D341Med (cell line): ENCODE results near the gene DDAH2.

Source experiments
- DNase-seq: peaks from one replicate; pipeline ENCODE4 v3.0.0; 2012; ENCODE audit warnings: low spot score

Gene DDAH2

GRCh38 chr6:31761343-31761742 is 32.2 kb upstream of the DDAH2 start:
- DNase-seq: no peak

GRCh38 chr6:31760790-31761189 is 31.7 kb upstream of the DDAH2 start:
- no peak for DNase-seq

GRCh38 chr6:31758281-31758680 is 29.2 kb upstream of the DDAH2 start:
- no peak for DNase-seq

GRCh38 chr6:31752739-31753319 is 23.7 kb upstream of the DDAH2 start:
- no peak for DNase-seq

- no peak for DNase-seq
Observed at GRCh38 chr6:31750411-31751022, 21.4 kb upstream of the DDAH2 start.

GRCh38 chr6:31749301-31750036 is 20.4 kb upstream of the DDAH2 start:
- DNase-seq: no peak

- peak; percentile 60 for DNase-seq
Observed at GRCh38 chr6:31744422-31744821, 15.3 kb upstream of the DDAH2 start.

- no peak for DNase-seq
Observed at GRCh38 chr6:31742894-31743293, 13.8 kb upstream of the DDAH2 start.

GRCh38 chr6:31741815-31742214 is 12.7 kb upstream of the DDAH2 start:
- no peak for DNase-seq

GRCh38 chr6:31740397-31741223 is 11.5 kb upstream of the DDAH2 start:
- DNase-seq: no peak

- DNase-seq: peak; percentile 94
Observed at GRCh38 chr6:31739639-31740396, 10.7 kb upstream of the DDAH2 start, which contains the start of gene MSH5. TSS of gene MSH5 (plus strand) at chr6:31740005. CDS start at chr6:31740467, 462 bp downstream.

- DNase-seq: no peak
Observed at GRCh38 chr6:31737991-31738979, 9.2 kb upstream of the DDAH2 start.

- DNase-seq: no peak
Observed at GRCh38 chr6:31737315-31737990, 8.4 kb upstream of the DDAH2 start.

GRCh38 chr6:31736768-31737314 is 7.7 kb upstream of the DDAH2 start:
- no peak for DNase-seq

- no peak for DNase-seq
Observed at GRCh38 chr6:31736021-31736767, 7.1 kb upstream of the DDAH2 start, which contains the start of gene CLIC1. TSS of gene CLIC1 (minus strand) at chr6:31736530. CDS start at chr6:31736300, 230 bp downstream.

GRCh38 chr6:31734821-31735406 is 5.8 kb upstream of the DDAH2 start:
- DNase-seq: no peak

GRCh38 chr6:31734247-31734820 is 5.2 kb upstream of the DDAH2 start:
- DNase-seq: no peak

- DNase-seq: no peak
Observed at GRCh38 chr6:31733734-31734133, 4.6 kb upstream of the DDAH2 start.
